HEK293 (cell line): ENCODE results near the gene FRMD4B.

Experiments used
- CTCF ChIA-PET: fragments of 350-600 bp; formaldehyde crosslinking; extraction: SDS; loops from one replicate; lab custom pipeline; 2021; ENCODE audit warnings: antibody characterized with exemption; lab: Yijun Ruan, JAX
- POLR2A ChIA-PET: fragments of 300-600 bp; formaldehyde crosslinking; extraction: SDS; loops from one replicate; lab custom pipeline; 2020; ENCODE audit warnings: antibody characterized with exemption, inconsistent platforms; lab: Yijun Ruan, JAX
- H3K27ac ChIP-seq: fragments of 200-500 bp; sonication (Bioruptor generic); 2 replicates; pipeline ENCODE4 v1.5.1; 2014; ENCODE audit warnings: low read depth, low read length, control low read depth, inconsistent platforms; ENCODE audit errors: extremely low read depth
- H3K36me3 ChIP-seq, 2 experiments: fragments of 200-500 bp in 1 of 2; sonication (Bioruptor generic) in 1 of 2; 1 replicate in 1 of 2; 2 replicates in 1 of 2; pipeline ENCODE4 v1.5.1; 2014 to 2017; ENCODE audit warnings: inconsistent platforms in 2 of 2, low read length in 2 of 2; ENCODE audit not compliant: control insufficient read depth in 2 of 2, insufficient read depth in 1 of 2
- H3K4me1 ChIP-seq: fragments of 200-500 bp; sonication (Bioruptor generic); 2 replicates; pipeline ENCODE4 v1.5.1; 2014; ENCODE audit warnings: mild to moderate bottlenecking, low read length, inconsistent platforms; ENCODE audit not compliant: control insufficient read depth, insufficient read depth
- H3K4me3 ChIP-seq: 2 replicates; pipeline ENCODE4 v1.5.1; 2011; ENCODE audit warnings: low read depth, mild to moderate bottlenecking, control low read depth, low read length, moderate library complexity
- H3K9me3 ChIP-seq: fragments of 200-500 bp; sonication (Bioruptor generic); 2 replicates; pipeline ENCODE4 v1.5.1; 2014; ENCODE audit warnings: low read depth, low read length, inconsistent platforms; ENCODE audit not compliant: control insufficient read depth, insufficient read depth
- AEBP2 ChIP-seq: fragments of 450-650 bp; formaldehyde crosslinking; IDR thresholded peaks from 2 replicates; pipeline ENCODE4 v1.5.1; 2016; ENCODE audit warnings: missing biosample characterization, missing genetic modification characterization, borderline replicate concordance
- BCL11B ChIP-seq: fragments of 450-650 bp; formaldehyde crosslinking; IDR thresholded peaks from 2 replicates; pipeline ENCODE4 v1.5.1; 2016; ENCODE audit warnings: low read depth, missing biosample characterization, missing genetic modification characterization
- GLIS1 ChIP-seq: fragments of 450-650 bp; formaldehyde crosslinking; IDR thresholded peaks from 2 replicates; pipeline ENCODE4 v1.5.1; 2016; ENCODE audit warnings: missing biosample characterization, missing genetic modification characterization
- HOXD13 ChIP-seq: sonication (generic); formaldehyde crosslinking; IDR thresholded peaks from 2 replicates; pipeline ENCODE4 v1.8.0; 2022; ENCODE audit warnings: missing genetic modification reagents, borderline replicate concordance
- KLF1 ChIP-seq: fragments of 450-650 bp; formaldehyde crosslinking; IDR thresholded peaks from 2 replicates; pipeline ENCODE4 v1.5.1; 2016; ENCODE audit warnings: missing biosample characterization, missing genetic modification characterization
- SALL2 ChIP-seq: fragments of 450-650 bp; formaldehyde crosslinking; IDR thresholded peaks from 2 replicates; pipeline ENCODE4 v1.5.0; 2017; ENCODE audit warnings: missing biosample characterization, mild to moderate bottlenecking, missing genetic modification characterization, borderline replicate concordance
- SCRT2 ChIP-seq: fragments of 450-650 bp; formaldehyde crosslinking; IDR thresholded peaks from 2 replicates; pipeline ENCODE4 v1.5.1; 2016; ENCODE audit warnings: missing biosample characterization, missing genetic modification characterization
- SP2 ChIP-seq: fragments of 450-650 bp; formaldehyde crosslinking; IDR thresholded peaks from 2 replicates; pipeline ENCODE4 v1.5.1; 2016; ENCODE audit warnings: missing biosample characterization, missing genetic modification characterization
- ZBTB1 ChIP-seq: fragments of 450-650 bp; formaldehyde crosslinking; IDR thresholded peaks from 2 replicates; pipeline ENCODE4 v1.5.1; 2016; ENCODE audit warnings: missing biosample characterization, missing genetic modification characterization
- ZBTB21 ChIP-seq: fragments of 450-650 bp; formaldehyde crosslinking; IDR thresholded peaks from 2 replicates; pipeline ENCODE4 v1.5.1; 2017; ENCODE audit warnings: missing biosample characterization, missing genetic modification characterization
- ZFP37 ChIP-seq: fragments of 450-650 bp; formaldehyde crosslinking; IDR thresholded peaks from 2 replicates; pipeline ENCODE4 v1.5.1; 2016; ENCODE audit warnings: missing biosample characterization, missing genetic modification characterization
- ZFP41 ChIP-seq: fragments of 450-650 bp; formaldehyde crosslinking; IDR thresholded peaks from 2 replicates; pipeline ENCODE4 v1.5.1; 2016; ENCODE audit warnings: missing biosample characterization, missing genetic modification characterization, borderline replicate concordance
- ZNF202 ChIP-seq: fragments of 450-650 bp; formaldehyde crosslinking; IDR thresholded peaks from 2 replicates; pipeline ENCODE4 v1.5.1; 2016; ENCODE audit warnings: missing biosample characterization, missing genetic modification characterization, borderline replicate concordance
- ZNF211 ChIP-seq: fragments of 450-650 bp; formaldehyde crosslinking; IDR thresholded peaks from 2 replicates; pipeline ENCODE4 v1.5.1; 2016; ENCODE audit warnings: low read depth, missing biosample characterization, missing genetic modification characterization
- ZNF214 ChIP-seq: fragments of 450-650 bp; formaldehyde crosslinking; IDR thresholded peaks from 2 replicates; pipeline ENCODE4 v1.5.1; 2017; ENCODE audit warnings: missing biosample characterization, mild to moderate bottlenecking, missing genetic modification characterization, borderline replicate concordance
- ZNF391 ChIP-seq: fragments of 450-650 bp; formaldehyde crosslinking; IDR thresholded peaks from 2 replicates; pipeline ENCODE4 v1.5.1; 2016; ENCODE audit warnings: low read depth, missing biosample characterization, missing genetic modification characterization, borderline replicate concordance
- ZNF48 ChIP-seq: fragments of 450-650 bp; formaldehyde crosslinking; IDR thresholded peaks from 2 replicates; pipeline ENCODE4 v1.5.1; 2016; ENCODE audit warnings: missing biosample characterization, missing genetic modification characterization
- ZNF514 ChIP-seq: fragments of 450-650 bp; formaldehyde crosslinking; IDR thresholded peaks from 2 replicates; pipeline ENCODE4 v1.5.1; 2016; ENCODE audit warnings: missing biosample characterization, missing genetic modification characterization
- ZNF555 ChIP-seq: fragments of 450-650 bp; formaldehyde crosslinking; conservative IDR thresholded peaks from 2 replicates; pipeline ENCODE4 v1.5.1; 2017; ENCODE audit warnings: missing biosample characterization, mild to moderate bottlenecking, missing genetic modification characterization, inconsistent platforms
- ZNF560 ChIP-seq: fragments of 450-650 bp; formaldehyde crosslinking; IDR thresholded peaks from 2 replicates; pipeline ENCODE4 v1.5.1; 2017; ENCODE audit warnings: missing biosample characterization, missing genetic modification characterization, borderline replicate concordance
- ZNF639 ChIP-seq: fragments of 450-650 bp; formaldehyde crosslinking; IDR thresholded peaks from 2 replicates; pipeline ENCODE4 v1.5.1; 2016; ENCODE audit warnings: missing biosample characterization, missing genetic modification characterization
- ZNF677 ChIP-seq: fragments of 450-650 bp; IDR thresholded peaks from 2 replicates; pipeline ENCODE4 v1.5.0; 2018; ENCODE audit warnings: missing biosample characterization, mild to moderate bottlenecking, missing genetic modification characterization, moderate library complexity
- ZNF792 ChIP-seq: fragments of 450-650 bp; formaldehyde crosslinking; IDR thresholded peaks from 2 replicates; pipeline ENCODE4 v1.5.1; 2016; ENCODE audit warnings: missing biosample characterization, missing genetic modification characterization
- ZNF830 ChIP-seq: fragments of 450-650 bp; IDR thresholded peaks from 2 replicates; pipeline ENCODE4 v1.5.0; 2018; ENCODE audit warnings: missing biosample characterization, missing genetic modification characterization, low read depth, mild to moderate bottlenecking, moderate library complexity
- ZSCAN18 ChIP-seq: fragments of 450-650 bp; formaldehyde crosslinking; IDR thresholded peaks from 2 replicates; pipeline ENCODE4 v1.5.1; 2016; ENCODE audit warnings: missing biosample characterization, missing genetic modification characterization

Gene FRMD4B

GRCh38 chr3:69413551-69414207 lies 27.8 kb upstream of the FRMD4B start:
- no peak for TF ChIP-seq ZBTB1
- no peak for TF ChIP-seq ZNF214 (tag by site-specific recombination)
- TF ChIP-seq ZNF514 = no peak
- TF ChIP-seq ZNF639 (tag by site-specific recombination) = no peak
- TF ChIP-seq ZBTB21 (tag by site-specific recombination) = no peak
- no peak for TF ChIP-seq BCL11B
- no peak for TF ChIP-seq ZNF677 (tag by site-specific recombination)
- TF ChIP-seq ZNF830 (tag by site-specific recombination) = no peak
- no peak for TF ChIP-seq HOXD13
- ChIA-PET CTCF (interaction anchor here (0.6 to 1.1 kb wide), 2 partner anchors 258 to 294 kb away, joined by 3 to 4 read pairs; no protein-coding TSS in a partner anchor), POLR2A (no interaction called here)
- no peak overlapping the region for H3K4me3 ChIP-seq
- no peak overlapping the region for H3K27ac ChIP-seq
- H3K4me1 ChIP-seq = no peaks in the 10 kb centered on the region
- no peaks in the 10 kb centered on the region for H3K36me3 ChIP-seq
- H3K9me3 ChIP-seq = no peaks in the 10 kb centered on the region

GRCh38 chr3:69411346-69411745 lies 25.5 kb upstream of the FRMD4B start:
- Histone ChIP-seq H3K27ac (no peak overlapping the region), H3K4me3 (no peak overlapping the region), H3K4me1 (no peaks in the 10 kb centered on the region), H3K36me3 (no peaks in the 10 kb centered on the region), H3K9me3 (no peaks in the 10 kb centered on the region)
- ChIA-PET CTCF (interaction anchor here (0.6 to 3.5 kb wide), 2 partner anchors 250 to 1769 kb away, joined by 7 to 17 read pairs; no protein-coding TSS in a partner anchor), POLR2A (no interaction called here)
- TF ChIP-seq ZNF555 (tag by site-specific recombination) = no peak
- no peak for TF ChIP-seq ZNF639 (tag by site-specific recombination)
- TF ChIP-seq ZNF202 (tag by site-specific recombination) = no peak
- no peak for TF ChIP-seq ZFP41 (tag by site-specific recombination)
- TF ChIP-seq ZNF560 (tag by site-specific recombination) = no peak
- TF ChIP-seq SALL2 (tag by site-specific recombination) = no peak
- TF ChIP-seq GLIS1 (tag by site-specific recombination) = no peak
- no peak for TF ChIP-seq ZNF48 (tag by site-specific recombination)
- no peak for TF ChIP-seq ZNF211 (tag by site-specific recombination)
- no peak for TF ChIP-seq ZFP37 (tag by site-specific recombination)
- no peak for TF ChIP-seq ZSCAN18 (tag by site-specific recombination)
- no peak for TF ChIP-seq KLF1
- TF ChIP-seq SP2 = no peak
- TF ChIP-seq ZNF391 (tag by site-specific recombination) = no peak
- TF ChIP-seq AEBP2 (tag by site-specific recombination) = no peak
- no peak for TF ChIP-seq SCRT2 (tag by site-specific recombination)
- no peak for TF ChIP-seq ZNF792 (tag by site-specific recombination)
